Stimulated activated CD8-positive, alpha-beta memory T cell treated with anti-CD3 and anti-CD28 coated beads, Interleukin-15, amount 100 ng/mL, for 48 hours (primary cell): ENCODE data around the gene ALPI.
A peak's percentile ranks its signal among the peaks of the same experiment; 100 is the strongest.
"Not testable (repeated sequence)": the region's sequence is repeated elsewhere in the genome, so short reads cannot be mapped to it uniquely, and the experiment has no call there.

Source experiments
- DNase-seq, 2 donors: peaks; one replicate each; pipeline ENCODE4 v3.0.0-alpha.2; 2020; ENCODE audit warnings: low read depth in 2 of 2

Gene ALPI

GRCh38 chr2:232441922-232442321 lies 14.0 kb upstream of the ALPI start:
- not testable (repeated sequence) for DNase-seq

- not testable (repeated sequence) for DNase-seq
Observed at GRCh38 chr2:232442431-232442830, 13.5 kb upstream of the ALPI start.

GRCh38 chr2:232443047-232443446 lies 12.9 kb upstream of the ALPI start:
- not testable (repeated sequence) for DNase-seq

GRCh38 chr2:232443669-232444408 lies 12.1 kb upstream of the ALPI start:
- not testable (repeated sequence) for DNase-seq

GRCh38 chr2:232444409-232445148 lies 11.4 kb upstream of the ALPI start:
- peak; percentile 61 to 62 for DNase-seq

- not testable (repeated sequence) for DNase-seq
Observed at GRCh38 chr2:232445149-232445885, 10.6 kb upstream of the ALPI start.

- DNase-seq: not testable (repeated sequence)
Observed at GRCh38 chr2:232446266-232446777, 9.6 kb upstream of the ALPI start.

GRCh38 chr2:232447091-232447620 lies 8.8 kb upstream of the ALPI start:
- DNase-seq: no peak

GRCh38 chr2:232447638-232448303 lies 8.2 kb upstream of the ALPI start:
- no peak for DNase-seq

GRCh38 chr2:232448304-232448690 lies 7.7 kb upstream of the ALPI start:
- DNase-seq: no peak

GRCh38 chr2:232449964-232450363 lies 6.0 kb upstream of the ALPI start:
- DNase-seq: no peak

GRCh38 chr2:232451645-232452044 lies 4.3 kb upstream of the ALPI start:
- DNase-seq: not testable (repeated sequence)

GRCh38 chr2:232454630-232455029 lies 1.3 kb upstream of the ALPI start:
- DNase-seq: no peak

- no peak for DNase-seq
Observed at GRCh38 chr2:232456296-232457120, 555 bp downstream of the ALPI start.

- no peak for DNase-seq
Observed at GRCh38 chr2:232457121-232458011, 1.4 kb downstream of the ALPI start.

GRCh38 chr2:232458051-232458660 lies 2.2 kb downstream of the ALPI start:
- no peak for DNase-seq

GRCh38 chr2:232458661-232459418 lies 2.9 kb downstream of the ALPI start:
- no peak for DNase-seq

GRCh38 chr2:232459419-232460035 lies 3.6 kb downstream of the ALPI start:
- no peak for DNase-seq
